Heart right ventricle (tissue), 16 donors: ENCODE data around the gene TSPAN18. TPM values are rescaled to one million over a fixed set of nuclear protein-coding genes. Genes with fewer than 3 reads are reported as not detected.

Experiments used
- ATAC-seq, 8 donors: fragments of 200-7000 bp; cut with Tn5 transposase; one replicate each; pipeline ENCODE4 v1.9.1; 2020; ENCODE audit warnings: mild to moderate bottlenecking in 8 of 8, moderate library complexity in 8 of 8, moderate number of reproducible peaks in 1 of 8
- DNase-seq, 2 donors: peaks; one replicate each; pipeline ENCODE4 v3.0.0-alpha.2; 2020
- H3K27ac ChIP-seq, 10 donors: fragments of 200-600 bp; sonication (generic) in 2 of 10; one replicate each; pipeline versions ENCODE4 v1.5.0 to v1.8.0; 2020 to 2022; ENCODE audit warnings: mild to moderate bottlenecking in 3 of 10
- H3K27me3 ChIP-seq, 7 donors: fragments of 200-600 bp; one replicate each; pipeline ENCODE4 v1.8.0; 2021 to 2022; ENCODE audit warnings: mild to moderate bottlenecking in 2 of 7
- H3K36me3 ChIP-seq, 9 donors: fragments of 200-600 bp; sonication (generic) in 1 of 9; one replicate each; pipeline versions ENCODE4 v1.5.0 to v1.8.0; 2020 to 2022; ENCODE audit warnings: mild to moderate bottlenecking in 2 of 9
- H3K4me1 ChIP-seq, 9 donors: fragments of 200-600 bp; sonication (generic) in 1 of 9; one replicate each; pipeline versions ENCODE4 v1.5.0 to v1.8.0; 2020 to 2022; ENCODE audit warnings: mild to moderate bottlenecking in 4 of 9
- H3K4me3 ChIP-seq, 10 donors: fragments of 200-600 bp; sonication (generic) in 2 of 10; one replicate each; pipeline versions ENCODE4 v1.5.0 to v1.8.0; 2020 to 2022; ENCODE audit warnings: mild to moderate bottlenecking in 7 of 10, moderate library complexity in 2 of 10
- H3K9me3 ChIP-seq, 11 donors: fragments of 200-600 bp in 10 of 11; sonication (generic) in 2 of 11; one replicate each; pipeline versions ENCODE4 v1.5.0 to v1.8.0; 2013 to 2022; ENCODE audit warnings: mild to moderate bottlenecking in 2 of 11, control low read depth in 1 of 11, moderate library complexity in 1 of 11
- CTCF ChIP-seq, 9 donors: fragments of 200-600 bp; sonication (generic) in 2 of 9; IDR thresholded peaks; one replicate each; pipeline versions ENCODE4 v1.5.0 to v1.8.0; 2021 to 2022; ENCODE audit warnings: antibody characterized with exemption in 9 of 9, mild to moderate bottlenecking in 5 of 9, moderate library complexity in 1 of 9
- WGBS, 2 donors: extraction: QIAGEN DNeasy Blood & Tissue Kit; methylation state at CpG; one replicate each; pipeline ENCODE4 v1.1.7; 2013; ENCODE audit warnings: inconsistent platforms in 1 of 2; 5-methylcytosine and 5-hydroxymethylcytosine counted together
- intact Hi-C, 10 donors: fragments of 100-400 bp; cut with DNase I; formaldehyde crosslinking; loops; one replicate each; pipeline versions ENCODE4 v1.11.1 to v1.14.2; 2022
- polyA plus RNA-seq, 2 donors: library from polyadenylated mRNA; stranded (reverse); fragments of 200-250 nt; gene quantifications; one replicate each; pipeline ENCODE4 v1.2.3, GENCODE V29; 2013
- total RNA-seq, 10 donors: library from RNA; stranded (reverse); fragmentation: NEBNext Ultra II Directional in 3 of 10; extraction: Animal tissue kit (Norgen Biotek cat#: 25700) in 3 of 10; gene quantifications; one replicate each; pipeline versions ENCODE4 v1.2.1 to v1.2.4, GENCODE V29; 2021 to 2023
- donor health status: Arrhythmogenic right ventricular cardiomyopathy.
- donor health status: ischemic (EF 13 %, LVEDD 7.1; RV severe dilation, severe dysfunction).
- donor health status: healthy with polysubstance abuse.
- donor health status: DM: no; HTN: yes; CAD: no.
- donor health status: DM: no; HTN: no; CAD: no.
- donor health status: ischemic (EF 25% LVEDD 6.9; RV normal size, moderate dysfunction).
- donor health status: ischemic (EF 25% LVEDD 5.7; RV mildly dilated, moderate dysfunction).
- donor health status: healthy.
- donor health status: DM: yes; HTN: yes; CAD: no.
- donor health status: Ischemic cardiomyopathy.
- donor health status: ischemic (EF 35%, LVEDD 5.7; RV mildly dilated, moderate dysfunction).
- donor health status: nonischemic (EF 11% LVEDD 7.7; RV severe dilation, severe dysfunction).
- donor health status: DM: yes; HTN: yes; CAD: no.
- donor health status: PGD.
- donor health status: ischemic (EF 29% LVEDD 5.4; RV normal size, mild dysfunction).
- donor health status: nonischemic (EF 23%, LVEDD 6.1; RV moderate dilation, normal function).

TSPAN18 gene
- total and polyA plus RNA-seq, 12 donors, result 37.7 to 140 (median 92.9) TPM

- H3K4me1 ChIP-seq, result peaks cover 10 to 83% (median 57%) of the 10 kb centered on the region in 9 donors
- H3K36me3 ChIP-seq, result no peaks in the 10 kb centered on the region
- no peaks in the 10 kb centered on the region for H3K9me3 ChIP-seq
- peak overlapping the region in 1 of 10 donors; percentile 66 for H3K4me3 ChIP-seq
- WGBS, 2 donors, result 91 to 92% methylated on average over 3 of the region's 3 CpGs
- no peak for DNase-seq
- no peak for TF ChIP-seq CTCF (IDR thresholded peaks at IDR 0.05)
- H3K27me3 ChIP-seq, result no peaks in the 10 kb centered on the region
- intact Hi-C loops, result loop anchor here in 3 of 10 donors (5.0 to 10.0 kb wide), 3 partner anchors 74 to 387 kb away; no protein-coding TSS in a partner anchor
- H3K27ac ChIP-seq, result peak overlapping the region in 3 of 10 donors; percentile 84 to 93 (median 90)
- ATAC-seq, result no peak
Observed at GRCh38 chr11:44948155-44948554, 221.4 kb downstream of the TSPAN18 start.

- peak overlapping the region; percentile 55 to 98 (median 83) for H3K4me3 ChIP-seq
- peak overlapping the region; percentile 44 to 95 (median 90) for H3K27ac ChIP-seq
- no peaks in the 10 kb centered on the region for H3K36me3 ChIP-seq
- peaks cover 10 to 81% (median 55%) of the 10 kb centered on the region in 9 donors for H3K4me1 ChIP-seq
- no peaks in the 10 kb centered on the region for H3K27me3 ChIP-seq
- intact Hi-C loops, result loop anchor here in 6 of 10 donors (5.0 to 10.0 kb wide), 5 partner anchors 73 to 385 kb away; no protein-coding TSS in a partner anchor
- ATAC-seq (peak in 5 of 8 donors; percentile 4 to 37 (median 20)), DNase-seq (peak in 1 of 2 donors; percentile 44)
- WGBS, 2 donors, result 9 to 12% methylated on average over 57 of the region's 57 CpGs
- TF ChIP-seq CTCF (IDR thresholded peaks at IDR 0.05), result peak; percentile 28 to 74 (median 52)
- no peaks in the 10 kb centered on the region for H3K9me3 ChIP-seq
Observed at GRCh38 chr11:44949160-44950030, 222.6 kb downstream of the TSPAN18 start.

- peak overlapping the region; percentile 44 to 95 (median 90) for H3K27ac ChIP-seq
- WGBS, 2 donors, result 0 to 1% methylated on average over 62 to 63 of the region's 63 CpGs
- H3K4me3 ChIP-seq, result peak overlapping the region; percentile 55 to 98 (median 83)
- peaks cover 7 to 81% (median 54%) of the 10 kb centered on the region in 9 donors for H3K4me1 ChIP-seq
- ATAC-seq (peak in 6 of 8 donors; percentile 3 to 23 (median 6)), DNase-seq (peak; percentile 54 to 64)
- H3K27me3 ChIP-seq, result no peaks in the 10 kb centered on the region
- intact Hi-C loops, result loop anchor here in 5 of 10 donors (5.0 to 10.0 kb wide), 3 partner anchors 72 to 97 kb away; no protein-coding TSS in a partner anchor
- no peaks in the 10 kb centered on the region for H3K9me3 ChIP-seq
- no peaks in the 10 kb centered on the region for H3K36me3 ChIP-seq
- no peak for TF ChIP-seq CTCF (IDR thresholded peaks at IDR 0.05)
Observed at GRCh38 chr11:44950031-44950624, 223.4 kb downstream of the TSPAN18 start.
